Spinal cord (tissue), 10 donors: Measurements from ENCODE around the gene IQSEC3. TPM values are rescaled to one million over a fixed set of nuclear protein-coding genes. Genes with fewer than 3 reads are reported as not detected.

Experiments
- DNase-seq, 6 donors: peaks; one replicate each; pipeline versions ENCODE4 v3.0.0 to v3.0.0-alpha.2; 2013 to 2015; ENCODE audit warnings: low spot score in 6 of 6, low read depth in 4 of 6
- H3K27ac ChIP-seq: one replicate; pipeline ENCODE4 v1.5.1; 2013; ENCODE audit warnings: low read depth, low read length, control low read depth
- H3K27me3 ChIP-seq: one replicate; pipeline ENCODE4 v1.6.1; 2013; ENCODE audit warnings: low read length; ENCODE audit not compliant: control insufficient read depth, insufficient read depth
- H3K36me3 ChIP-seq: one replicate; pipeline ENCODE4 v1.6.1; 2013; ENCODE audit warnings: low read length; ENCODE audit not compliant: control insufficient read depth, insufficient read depth
- H3K4me1 ChIP-seq: one replicate; pipeline ENCODE4 v1.6.1; 2013; ENCODE audit warnings: low read length; ENCODE audit not compliant: control insufficient read depth, insufficient read depth
- H3K4me3 ChIP-seq: one replicate; pipeline ENCODE4 v1.5.1; 2013; ENCODE audit warnings: low read depth, low read length, control low read depth
- H3K9me3 ChIP-seq: one replicate; pipeline ENCODE4 v1.6.1; 2013; ENCODE audit warnings: low read length; ENCODE audit not compliant: control insufficient read depth, insufficient read depth
- WGBS: methylation state at CpG from one replicate; pipeline ENCODE4 v1.1.5; 2013; ENCODE audit warnings: missing lambda C conversion rate; ENCODE audit not compliant: insufficient coverage; 5-methylcytosine and 5-hydroxymethylcytosine counted together
- polyA plus RNA-seq, 2 donors: library from polyadenylated mRNA; unstranded; fragments of 120-200 nt; gene quantifications; one replicate each; pipeline ENCODE4 v1.2.1, GENCODE V29; 2013; ENCODE audit not compliant: insufficient read length in 2 of 2
- total RNA-seq, 2 donors: library from RNA; depleted of rRNA in 1 of 2; stranded (reverse); fragments of 120-200 nt in 1 of 2; fragments of >200 nt in 1 of 2; gene quantifications; one replicate each; pipeline versions ENCODE4 v1.2.3 to v1.2.4, GENCODE V29; 2013 to 2014
- donor health status: healthy.

The IQSEC3 gene
- total and polyA plus RNA-seq, 4 donors = 7.8 to 65.3 (median 39.0) TPM

- Histone ChIP-seq H3K4me3 (no peak overlapping the region), H3K9me3 (no peaks in the 10 kb centered on the region), H3K27me3 (no peaks in the 10 kb centered on the region), H3K36me3 (peaks cover 32% of the 10 kb centered on the region), H3K27ac (no peak overlapping the region), H3K4me1 (peaks cover 84% of the 10 kb centered on the region)
- WGBS = 57% methylated on average over 9 of the region's 15 CpGs
- DNase-seq = no peak
These were observed 106.2 kb downstream of the IQSEC3 start for GRCh38 chr12:172732-173161.

DNA sequence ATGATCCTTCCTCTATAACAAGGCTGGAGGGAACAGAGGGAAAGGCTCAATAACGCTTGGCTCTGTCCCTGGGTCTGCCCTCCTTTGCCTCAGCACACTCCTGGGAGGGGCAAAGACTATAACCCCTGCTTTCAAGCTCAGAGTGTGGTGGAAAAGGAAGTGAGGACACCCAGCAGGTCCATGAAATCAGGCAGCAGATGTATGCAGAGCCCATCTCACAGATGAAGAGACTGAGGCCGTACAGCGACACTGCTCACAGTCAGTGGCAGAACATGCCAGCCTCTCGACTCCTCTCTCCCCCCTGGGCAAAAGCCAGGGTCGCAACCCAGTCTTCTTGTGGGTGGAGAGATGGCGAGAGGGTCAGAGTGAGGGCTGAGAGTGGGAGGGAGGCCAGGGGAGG is 107.6 kb downstream of the IQSEC3 start:
- Histone ChIP-seq H3K27me3 (no peaks in the 10 kb centered on the region), H3K9me3 (no peaks in the 10 kb centered on the region), H3K27ac (no peak overlapping the region), H3K36me3 (peaks cover 29% of the 10 kb centered on the region), H3K4me3 (no peak overlapping the region), H3K4me1 (peaks cover 87% of the 10 kb centered on the region)
- DNase-seq = no peak
- WGBS = 100% methylated on average over 3 of the region's 6 CpGs

GRCh38 chr12:174596-174995 is 108.0 kb downstream of the IQSEC3 start:
- H3K27ac ChIP-seq = no peak overlapping the region
- H3K4me3 ChIP-seq = no peak overlapping the region
- H3K27me3 ChIP-seq = no peaks in the 10 kb centered on the region
- no peak for DNase-seq
- H3K4me1 ChIP-seq = peaks cover 87% of the 10 kb centered on the region
- no peaks in the 10 kb centered on the region for H3K9me3 ChIP-seq
- WGBS = 71% methylated on average over 21 of the region's 23 CpGs
- peaks cover 25% of the 10 kb centered on the region for H3K36me3 ChIP-seq

- H3K27me3 ChIP-seq = no peaks in the 10 kb centered on the region
- no peak overlapping the region for H3K27ac ChIP-seq
- WGBS = 17% methylated on average over 4 of the region's 10 CpGs
- H3K4me1 ChIP-seq = peaks cover 82% of the 10 kb centered on the region
- H3K36me3 ChIP-seq = peaks cover 23% of the 10 kb centered on the region
- no peak overlapping the region for H3K4me3 ChIP-seq
- no peaks in the 10 kb centered on the region for H3K9me3 ChIP-seq
- peak in 2 of 6 donors; percentile 67 to 70 for DNase-seq
These were observed 108.7 kb downstream of the IQSEC3 start for GRCh38 chr12:175250-175649.

GRCh38 chr12:175759-176158 is 109.2 kb downstream of the IQSEC3 start:
- Histone ChIP-seq H3K4me3 (no peak overlapping the region), H3K36me3 (peaks cover 19% of the 10 kb centered on the region), H3K4me1 (peaks cover 81% of the 10 kb centered on the region), H3K27ac (no peak overlapping the region), H3K27me3 (no peaks in the 10 kb centered on the region), H3K9me3 (no peaks in the 10 kb centered on the region)
- no peak for DNase-seq
- 78% methylated on average over 16 of the region's 16 CpGs for WGBS

DNA sequence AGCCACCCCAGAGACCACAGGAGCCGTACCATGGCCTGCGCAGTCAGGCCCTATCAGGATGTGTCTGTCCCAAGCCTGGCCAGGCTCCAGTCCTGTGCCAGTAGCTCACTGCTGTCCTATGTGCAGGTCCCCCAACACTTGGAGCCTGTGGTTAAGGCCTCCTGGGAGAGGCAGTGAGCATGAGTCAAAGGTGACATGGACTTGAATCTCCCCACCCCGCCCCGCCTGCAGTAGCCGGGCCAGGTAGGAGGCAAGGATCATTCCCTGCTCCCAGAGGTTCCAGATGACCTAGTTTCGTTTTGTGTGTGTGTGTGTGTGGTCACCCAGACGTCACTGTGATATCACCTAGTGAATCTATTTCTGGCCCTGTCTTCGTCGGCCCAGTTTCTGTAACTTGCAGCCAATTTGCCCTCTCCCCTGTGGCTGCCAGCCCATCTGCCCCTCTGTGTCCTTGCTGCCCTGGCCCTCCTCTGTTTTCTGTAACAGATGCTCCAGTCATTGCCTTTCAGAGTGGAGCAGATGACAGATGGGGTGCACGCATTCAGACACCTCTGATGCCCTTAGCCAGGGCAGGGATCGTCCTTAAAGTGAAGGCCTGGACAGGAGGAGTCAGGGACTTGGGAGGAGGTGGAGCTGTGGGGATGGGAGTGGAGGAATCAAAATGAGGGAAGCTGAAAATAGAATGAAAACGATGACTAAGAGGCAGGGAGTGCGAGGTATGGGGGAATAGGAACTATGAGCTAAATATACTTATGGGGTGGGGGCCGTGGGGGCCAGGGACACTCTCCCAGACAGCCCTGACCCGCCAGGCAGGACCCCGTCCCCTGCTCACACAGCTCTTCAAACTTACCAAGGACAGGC is 110.0 kb downstream of the IQSEC3 start:
- Histone ChIP-seq H3K4me1 (peaks cover 77% of the 10 kb centered on the region), H3K27me3 (no peaks in the 10 kb centered on the region), H3K4me3 (no peak overlapping the region), H3K27ac (no peak overlapping the region), H3K9me3 (no peaks in the 10 kb centered on the region), H3K36me3 (peaks cover 17% of the 10 kb centered on the region)
- no peak for DNase-seq
- 75% methylated on average over 14 of the region's 16 CpGs for WGBS

- peaks cover 15% of the 10 kb centered on the region for H3K36me3 ChIP-seq
- H3K4me3 ChIP-seq = no peak overlapping the region
- H3K27ac ChIP-seq = no peak overlapping the region
- H3K9me3 ChIP-seq = no peaks in the 10 kb centered on the region
- peaks cover 73% of the 10 kb centered on the region for H3K4me1 ChIP-seq
- no peak for DNase-seq
- 67% methylated on average over 11 of the region's 11 CpGs for WGBS
- no peaks in the 10 kb centered on the region for H3K27me3 ChIP-seq
These were observed 110.9 kb downstream of the IQSEC3 start for GRCh38 chr12:177336-177979.

GRCh38 chr12:177980-178828 is 111.6 kb downstream of the IQSEC3 start:
- Histone ChIP-seq H3K9me3 (no peaks in the 10 kb centered on the region), H3K36me3 (peaks cover 12% of the 10 kb centered on the region), H3K4me1 (peaks cover 66% of the 10 kb centered on the region), H3K27me3 (no peaks in the 10 kb centered on the region), H3K4me3 (no peak overlapping the region), H3K27ac (no peak overlapping the region)
- no peak for DNase-seq
- WGBS = 87% methylated on average over 9 of the region's 20 CpGs

DNA sequence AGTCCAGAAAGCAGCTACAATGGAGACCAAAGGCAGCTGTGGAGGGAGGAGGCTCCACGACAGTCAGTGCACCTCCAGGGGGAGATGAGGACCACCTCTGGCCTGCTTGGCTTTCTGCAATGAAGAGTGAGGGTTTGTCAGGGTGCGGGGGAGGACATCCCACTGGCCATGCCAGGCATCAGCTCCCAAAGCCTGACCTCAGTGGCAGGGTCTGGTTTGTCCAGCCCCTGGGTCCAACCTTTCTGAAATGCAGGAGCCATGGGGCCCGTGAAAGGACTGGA is 112.2 kb downstream of the IQSEC3 start:
- no peaks in the 10 kb centered on the region for H3K9me3 ChIP-seq
- no peak overlapping the region for H3K27ac ChIP-seq
- no peak overlapping the region for H3K4me3 ChIP-seq
- no peaks in the 10 kb centered on the region for H3K27me3 ChIP-seq
- 48% methylated on average over 3 of the region's 3 CpGs for WGBS
- no peak for DNase-seq
- H3K36me3 ChIP-seq = peaks cover 12% of the 10 kb centered on the region
- H3K4me1 ChIP-seq = peaks cover 60% of the 10 kb centered on the region
